GM23248 (cell line): ENCODE measurements around the gene LDB2. TPM values are rescaled to one million over a fixed set of nuclear protein-coding genes. Genes with fewer than 3 reads are reported as not detected.

Experiments used
- DNase-seq: peaks from one replicate; pipeline ENCODE4 v3.0.0-alpha.2; 2015
- H2AFZ ChIP-seq: fragments of 200-600 bp; sonication (generic); 2 replicates; pipeline ENCODE4 v1.6.1; 2016; ENCODE audit warnings: antibody characterized with exemption
- H3F3A ChIP-seq: fragments of 200-600 bp; sonication (generic); 2 replicates; pipeline ENCODE4 v1.6.1; 2016; ENCODE audit warnings: mild to moderate bottlenecking, antibody characterized with exemption, mixed run types; ENCODE audit not compliant: insufficient read depth
- H3K27ac ChIP-seq: fragments of 200-600 bp; sonication (generic); 2 replicates; pipeline ENCODE4 v1.5.1; 2016; ENCODE audit warnings: mild to moderate bottlenecking
- H3K27me3 ChIP-seq: fragments of 200-600 bp; sonication (generic); replicated peaks from 2 replicates; pipeline ENCODE4 v1.6.1; 2016; ENCODE audit warnings: mild to moderate bottlenecking; ENCODE audit not compliant: insufficient read depth
- H3K36me3 ChIP-seq: fragments of 200-600 bp; sonication (generic); 2 replicates; pipeline ENCODE4 v1.6.1; 2016; ENCODE audit warnings: low read depth, mild to moderate bottlenecking
- H3K4me1 ChIP-seq: fragments of 200-600 bp; sonication (generic); 2 replicates; pipeline ENCODE4 v1.6.1; 2016; ENCODE audit warnings: mild to moderate bottlenecking; ENCODE audit not compliant: insufficient read depth
- H3K4me2 ChIP-seq: fragments of 200-600 bp; sonication (generic); one replicate; pipeline ENCODE4 v1.6.1; 2016; ENCODE audit warnings: mild to moderate bottlenecking; ENCODE audit not compliant: unreplicated experiment
- H3K4me3 ChIP-seq: fragments of 200-600 bp; sonication (generic); 2 replicates; pipeline ENCODE4 v1.5.1; 2016; ENCODE audit warnings: mild to moderate bottlenecking
- H3K79me2 ChIP-seq: fragments of 200-600 bp; sonication (generic); 2 replicates; pipeline ENCODE4 v1.6.1; 2016; ENCODE audit warnings: mild to moderate bottlenecking; ENCODE audit not compliant: insufficient read depth
- H3K9ac ChIP-seq: fragments of 200-600 bp; sonication (generic); 2 replicates; pipeline ENCODE4 v1.6.1; 2016; ENCODE audit warnings: mild to moderate bottlenecking
- H3K9me2 ChIP-seq: fragments of 200-600 bp; sonication (generic); 2 replicates; pipeline ENCODE4 v1.6.1; 2016; ENCODE audit warnings: mixed run types, mild to moderate bottlenecking, moderate library complexity; ENCODE audit not compliant: insufficient read depth
- H3K9me3 ChIP-seq: fragments of 200-600 bp; sonication (generic); one replicate; pipeline ENCODE4 v1.6.1; 2017; ENCODE audit warnings: low read depth
- H4K20me1 ChIP-seq: fragments of 200-600 bp; sonication (generic); 2 replicates; pipeline ENCODE4 v1.6.0; 2016; ENCODE audit not compliant: insufficient read depth
- EZH2 ChIP-seq: fragments of 200-600 bp; sonication (generic); IDR thresholded peaks from 2 replicates; pipeline ENCODE4 v1.6.1; 2018; ENCODE audit warnings: antibody characterized with exemption, mild to moderate bottlenecking; ENCODE audit not compliant: insufficient read depth, poor library complexity, severe bottlenecking
- EZH2phosphoT487 ChIP-seq: fragments of 200-600 bp; sonication (generic); IDR thresholded peaks from 2 replicates; pipeline ENCODE4 v1.6.1; 2018; ENCODE audit warnings: antibody characterized with exemption, moderate library complexity, mild to moderate bottlenecking, low read depth; ENCODE audit not compliant: insufficient read depth
- WGBS, 2 experiments: methylation state at CpG; one replicate each; pipeline ENCODE4 v1.1.6; 2015 to 2017; ENCODE audit warnings: low lambda C conversion rate in 2 of 2, low coverage in 1 of 2; ENCODE audit errors: missing lambda C conversion rate in 2 of 2; 5-methylcytosine and 5-hydroxymethylcytosine counted together
- in situ Hi-C: fragments of 300-500 bp; cut with MboI; formaldehyde crosslinking; loops from 2 replicates; pipeline ENCODE4 v1.15.0; 2020
- polyA plus RNA-seq: library from polyadenylated mRNA; unstranded; fragments of >200 nt; fragmentation: Nextera tagmentation; extraction: Ambion mirVana; gene quantifications from 2 replicates; pipeline ENCODE4 v1.2.1, GENCODE V29; 2016
- total RNA-seq: library from RNA; depleted of rRNA; stranded (reverse); fragments of >200 nt; shearing (Covaris generic); gene quantifications from 2 replicates; pipeline ENCODE4 v1.2.3, GENCODE V29; 2014

LDB2 gene
- total and polyA plus RNA-seq, 2 experiments from 2014 or later: 52.8 to 76.6 TPM

DNA sequence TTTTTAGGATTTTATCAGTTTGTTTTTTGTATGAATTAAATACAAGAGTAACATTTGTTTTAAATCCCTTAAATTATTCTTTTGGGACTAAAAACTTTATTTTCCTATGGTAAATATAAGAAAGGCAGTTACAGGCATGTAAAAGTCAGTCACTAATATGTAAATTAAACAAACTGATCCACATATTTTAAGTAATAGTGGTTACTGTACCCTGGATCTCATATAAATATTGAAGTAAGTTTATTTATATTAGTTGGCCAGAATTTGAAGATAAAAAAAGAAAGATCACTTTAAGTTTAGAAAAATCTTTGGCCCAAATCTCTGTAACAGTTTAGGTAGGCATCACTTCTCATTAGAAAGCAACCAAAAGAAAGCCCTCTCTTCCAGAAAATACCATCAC lies 45.8 kb downstream of the LDB2 start:
- in situ Hi-C loops: no loop called here
- H3K4me3 ChIP-seq: no peak overlapping the region
- H3K9ac ChIP-seq: no peak overlapping the region
- no peaks in the 10 kb centered on the region for H3K27me3 ChIP-seq
- peaks cover 8% of the 10 kb centered on the region; the same call in 1 of the 2 replicates for H3K4me1 ChIP-seq
- no peaks in the 10 kb centered on the region for H3K9me3 ChIP-seq
- no peak for DNase-seq
- no peak overlapping the region for H2AFZ ChIP-seq
- H3K36me3 ChIP-seq: no peaks in the 10 kb centered on the region
- TF ChIP-seq EZH2: no peak
- no peak for TF ChIP-seq EZH2phosphoT487
- H3K27ac ChIP-seq: no peak overlapping the region
- no peaks in the 10 kb centered on the region for H3K9me2 ChIP-seq
- peaks cover 99% of the 10 kb centered on the region for H3K79me2 ChIP-seq
- peaks cover 7% of the 10 kb centered on the region; the same call in 1 of the 2 replicates for H3F3A ChIP-seq
- H3K4me2 ChIP-seq: no peak overlapping the region
- no peaks in the 10 kb centered on the region for H4K20me1 ChIP-seq

DNA sequence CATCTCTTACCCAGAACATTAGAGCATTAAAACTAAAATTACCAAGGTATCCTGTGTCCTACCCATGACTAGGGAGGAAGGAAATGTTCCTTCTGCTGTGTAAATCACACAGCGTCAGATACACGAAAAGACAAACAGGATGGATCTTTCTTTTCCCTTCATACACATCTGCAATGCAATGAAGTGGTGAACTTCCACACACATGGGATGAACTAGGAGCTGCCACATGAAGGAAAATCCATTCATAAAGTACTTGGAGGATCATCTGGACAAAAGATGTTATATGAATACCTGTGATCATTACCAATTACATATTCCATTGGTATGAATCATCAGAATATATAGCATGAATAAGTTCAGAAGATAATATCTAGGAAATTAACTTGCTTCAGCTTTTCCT lies 46.2 kb downstream of the LDB2 start:
- in situ Hi-C loops: no loop called here
- peaks cover 8% of the 10 kb centered on the region; the same call in 1 of the 2 replicates for H3K4me1 ChIP-seq
- no peaks in the 10 kb centered on the region for H3K9me2 ChIP-seq
- WGBS, 2 experiments: 82 to 84% methylated on average over 2 of the region's 2 CpGs
- no peak overlapping the region for H2AFZ ChIP-seq
- no peak for TF ChIP-seq EZH2phosphoT487
- TF ChIP-seq EZH2: no peak
- H3K4me3 ChIP-seq: no peak overlapping the region
- H3K4me2 ChIP-seq: no peak overlapping the region
- H3K27me3 ChIP-seq: no peaks in the 10 kb centered on the region
- H4K20me1 ChIP-seq: no peaks in the 10 kb centered on the region
- no peak for DNase-seq
- H3K36me3 ChIP-seq: no peaks in the 10 kb centered on the region
- no peak overlapping the region for H3K27ac ChIP-seq
- H3K9ac ChIP-seq: no peak overlapping the region
- peaks cover 7% of the 10 kb centered on the region; the same call in 1 of the 2 replicates for H3F3A ChIP-seq
- H3K79me2 ChIP-seq: peaks cover 99% of the 10 kb centered on the region
- H3K9me3 ChIP-seq: no peaks in the 10 kb centered on the region

DNA sequence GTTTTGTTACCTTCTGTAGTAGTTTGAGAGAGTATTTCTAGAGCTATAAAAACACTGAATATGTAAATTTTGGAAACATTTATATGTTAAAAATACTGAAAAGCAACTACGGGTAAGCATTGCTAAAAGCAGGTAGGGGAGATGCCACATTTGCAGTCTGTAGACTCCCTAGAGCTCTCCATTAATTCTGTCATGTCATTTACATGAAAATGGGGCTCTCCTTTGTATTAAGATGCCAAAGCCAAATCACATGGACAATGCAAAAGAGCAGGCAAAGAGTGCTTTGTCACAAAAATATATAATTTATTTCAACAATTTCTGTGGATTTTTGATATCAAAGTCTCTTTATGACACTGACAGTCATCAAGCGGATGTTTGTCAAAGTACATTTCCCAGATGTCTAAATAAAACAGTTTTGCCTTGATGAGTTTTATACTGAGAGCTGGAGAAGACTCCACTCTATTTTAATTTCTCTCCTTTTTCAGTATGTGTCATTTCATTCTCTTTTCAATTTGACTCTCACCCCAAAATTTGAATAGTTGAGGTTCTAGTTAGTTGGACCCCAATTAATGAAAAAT lies 51.8 kb downstream of the LDB2 start:
- H3K9ac ChIP-seq: no peak overlapping the region
- 98 to 99% methylated on average over 2 of the region's 2 CpGs for WGBS, 2 experiments

DNA sequence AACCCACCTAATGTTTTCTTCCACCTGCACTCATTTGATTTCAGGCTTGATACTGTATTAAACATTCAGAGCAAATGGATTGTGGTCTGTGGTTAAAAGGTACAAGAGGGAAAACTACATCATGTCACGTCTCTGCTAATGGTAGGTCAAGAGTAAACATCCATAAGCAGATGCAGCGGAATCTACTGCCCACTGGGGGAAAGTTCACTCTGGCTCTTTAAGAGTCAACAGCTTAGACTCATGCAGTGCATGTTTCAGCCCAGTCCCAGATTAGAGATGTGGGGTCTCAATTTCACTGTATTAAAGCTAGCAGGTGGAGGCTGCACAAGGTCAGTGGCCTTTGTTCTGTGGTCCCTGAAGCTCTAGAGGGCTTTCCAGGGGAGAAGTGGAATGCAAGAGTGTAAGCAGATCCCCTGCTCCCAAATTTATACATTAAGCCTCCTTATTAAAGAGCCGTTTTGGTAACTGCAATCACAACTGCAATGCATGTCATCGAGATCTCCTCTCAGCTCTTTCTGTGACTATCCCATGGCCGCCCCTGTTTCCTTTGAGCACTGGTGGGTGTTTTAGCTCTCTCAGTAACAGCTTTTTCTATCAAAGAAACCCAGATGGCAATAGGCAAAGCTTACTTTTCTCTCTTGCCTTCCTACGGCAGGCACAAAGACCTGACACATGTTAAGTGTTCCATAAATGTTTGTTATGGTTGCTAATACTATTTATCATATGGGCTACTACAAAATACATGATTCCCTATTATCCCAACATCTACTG lies 53.4 kb downstream of the LDB2 start:
- 94 to 96% methylated on average over 6 of the region's 6 CpGs for WGBS, 2 experiments
- no peak for DNase-seq
- Histone ChIP-seq H3F3A (peaks cover 5% of the 10 kb centered on the region; the same call in 1 of the 2 replicates), H2AFZ (no peak overlapping the region), H3K9ac (no peak overlapping the region), H3K4me2 (peak overlapping the region; percentile 35), H3K4me1 (peaks cover 12% of the 10 kb centered on the region; the same call in 1 of the 2 replicates), H3K27ac (no peak overlapping the region), H3K36me3 (no peaks in the 10 kb centered on the region), H3K27me3 (no peaks in the 10 kb centered on the region), H3K9me3 (no peaks in the 10 kb centered on the region), H3K9me2 (no peaks in the 10 kb centered on the region), H3K79me2 (peaks cover 96% of the 10 kb centered on the region), H3K4me3 (no peak overlapping the region), H4K20me1 (no peaks in the 10 kb centered on the region)
- in situ Hi-C loops: no loop called here
- TF ChIP-seq EZH2phosphoT487: no peak

More for the DNA sequence above, 51.8 kb downstream of the LDB2 start:
- Histone ChIP-seq H4K20me1 (no peaks in the 10 kb centered on the region), H3K9me3 (no peaks in the 10 kb centered on the region), H3K4me1 (peaks cover 12% of the 10 kb centered on the region; the same call in 1 of the 2 replicates), H3K27me3 (no peaks in the 10 kb centered on the region), H3K4me3 (no peak overlapping the region), H3K36me3 (no peaks in the 10 kb centered on the region), H3K27ac (no peak overlapping the region), H3K4me2 (no peak overlapping the region), H3K79me2 (peaks cover 96% of the 10 kb centered on the region), H3F3A (peaks cover 9% of the 10 kb centered on the region; the same call in 1 of the 2 replicates), H3K9me2 (no peaks in the 10 kb centered on the region), H2AFZ (no peak overlapping the region)
- TF ChIP-seq EZH2 (no peak), EZH2phosphoT487 (no peak)
- no peak for DNase-seq
- in situ Hi-C loops: no loop called here
